HG02970 (cell line): ENCODE measurements around the gene DAB2IP.

ENCODE experiments used
- ATAC-seq: cut with Tn5 transposase; IDR thresholded peaks from one replicate; pipeline ENCODE4 v1.9.1; 2021; ENCODE audit warnings: mild to moderate bottlenecking, moderate library complexity, moderate number of reproducible peaks; ENCODE audit not compliant: unreplicated experiment, low FRiP score

The DAB2IP gene

DNA sequence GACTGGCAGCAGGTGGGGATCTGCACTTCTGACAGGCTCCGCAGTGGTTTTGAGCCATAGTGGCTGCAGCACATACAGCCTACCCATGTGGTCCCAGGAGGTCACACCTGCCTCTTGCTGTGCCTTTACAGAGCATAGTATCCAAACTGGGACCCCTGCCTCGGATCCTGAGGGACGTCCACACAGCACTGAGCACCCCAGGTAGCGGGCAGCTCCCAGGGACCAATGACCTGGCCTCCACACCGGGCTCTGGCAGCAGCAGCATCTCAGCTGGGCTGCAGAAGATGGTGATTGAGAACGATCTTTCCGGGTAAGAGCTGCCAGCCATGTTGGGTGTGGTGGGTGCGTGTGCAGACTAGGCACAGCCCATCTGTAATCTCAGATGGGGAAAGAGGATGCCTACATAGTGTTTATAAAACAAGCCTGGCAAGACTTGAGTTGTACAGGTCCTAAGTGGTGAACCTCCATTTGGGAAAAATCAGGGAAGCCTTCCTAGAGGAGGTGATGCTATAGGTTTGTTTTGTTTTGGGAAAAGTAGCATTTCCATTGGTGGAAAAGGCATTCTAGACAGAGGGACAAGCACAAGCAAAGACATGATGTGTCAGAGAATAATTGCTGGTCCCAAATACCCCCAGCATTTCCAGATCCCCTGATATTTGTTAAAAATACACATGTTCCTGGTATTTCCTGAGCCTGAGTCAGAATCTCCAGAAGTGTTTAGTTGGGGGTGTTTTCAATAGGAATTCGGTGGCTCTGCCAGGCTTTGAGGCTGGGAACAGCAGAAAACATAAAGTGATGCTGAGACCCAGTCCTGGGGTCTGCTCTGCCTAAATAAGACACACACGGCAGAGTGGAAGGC lies 119.2 kb downstream of the DAB2IP start:
- no peak for ATAC-seq

DNA sequence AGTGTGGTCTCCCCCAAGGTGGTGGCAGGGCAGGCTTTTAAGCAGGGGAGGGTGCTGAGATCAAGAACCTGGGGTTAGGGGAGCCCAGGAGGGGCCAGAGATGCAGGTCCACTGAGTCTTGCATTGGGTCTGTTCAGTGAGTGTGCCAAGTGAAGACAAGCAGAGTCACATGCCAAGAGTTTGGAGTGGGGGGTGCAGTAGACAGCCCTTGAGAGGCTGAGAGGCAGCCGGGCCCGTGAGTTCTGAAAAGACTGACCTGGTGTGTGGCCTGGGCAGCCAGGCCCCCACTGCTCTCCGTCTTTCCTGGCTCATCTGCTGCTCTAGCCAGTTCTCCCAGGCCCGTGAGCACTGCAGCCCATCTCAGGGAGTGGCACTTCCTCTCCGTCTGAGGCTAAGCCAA lies 120.0 kb downstream of the DAB2IP start:
- ATAC-seq = no peak

DNA sequence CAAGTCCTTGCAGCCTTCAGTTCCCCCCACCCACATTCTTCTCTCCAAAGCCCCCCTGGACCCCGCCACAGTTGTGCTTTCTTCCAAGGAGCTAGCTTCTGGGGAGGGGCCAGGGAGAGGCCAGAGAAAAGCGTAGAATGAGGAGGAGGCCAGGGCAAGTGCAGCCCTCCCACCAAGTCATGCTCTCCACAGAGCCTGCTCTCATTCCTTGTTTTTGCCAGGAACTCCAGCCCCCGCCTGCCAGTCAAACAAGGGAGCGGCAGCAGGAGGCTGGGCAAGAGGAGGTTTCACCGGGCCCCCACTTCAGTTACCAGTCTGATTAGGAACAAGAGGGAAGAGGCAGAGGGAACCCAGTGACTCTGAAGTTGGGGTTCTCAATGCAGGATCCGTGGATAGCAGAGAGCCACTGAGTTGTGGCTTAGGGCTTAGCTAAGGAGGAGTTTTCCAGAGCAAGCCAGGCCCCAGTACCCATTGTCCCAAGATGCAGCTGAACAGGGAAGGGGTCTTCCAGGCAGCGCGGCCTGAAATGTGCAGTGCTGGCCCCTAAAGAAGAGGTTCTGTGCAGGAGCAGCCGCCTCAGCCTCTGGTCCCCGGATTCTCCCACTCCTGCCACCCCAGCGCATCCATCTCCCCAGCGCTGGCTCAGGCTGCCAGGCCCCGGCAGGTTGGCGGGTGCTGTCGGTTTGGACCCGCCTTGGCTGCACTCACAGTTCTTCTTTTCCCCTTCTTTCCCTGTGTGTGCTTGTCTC lies 120.6 kb downstream of the DAB2IP start:
- ATAC-seq = no peak

DNA sequence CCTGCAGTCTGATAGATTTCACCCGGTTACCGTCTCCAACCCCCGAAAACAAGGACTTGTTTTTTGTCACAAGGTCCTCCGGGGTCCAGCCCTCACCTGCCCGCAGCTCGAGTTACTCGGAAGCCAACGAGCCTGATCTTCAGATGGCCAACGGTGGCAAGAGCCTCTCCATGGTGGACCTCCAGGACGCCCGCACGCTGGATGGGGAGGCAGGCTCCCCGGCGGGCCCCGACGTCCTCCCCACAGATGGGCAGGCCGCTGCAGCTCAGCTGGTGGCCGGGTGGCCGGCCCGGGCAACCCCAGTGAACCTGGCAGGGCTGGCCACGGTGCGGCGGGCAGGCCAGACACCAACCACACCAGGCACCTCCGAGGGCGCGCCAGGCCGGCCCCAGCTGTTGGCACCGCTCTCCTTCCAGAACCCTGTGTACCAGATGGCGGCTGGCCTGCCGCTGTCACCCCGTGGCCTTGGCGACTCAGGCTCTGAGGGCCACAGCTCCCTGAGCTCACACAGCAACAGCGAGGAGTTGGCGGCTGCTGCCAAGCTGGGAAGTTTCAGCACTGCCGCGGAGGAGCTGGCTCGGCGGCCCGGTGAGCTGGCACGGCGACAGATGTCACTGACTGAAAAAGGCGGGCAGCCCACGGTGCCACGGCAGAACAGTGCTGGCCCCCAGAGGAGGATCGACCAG lies 121.3 kb downstream of the DAB2IP start:
- no peak for ATAC-seq

DNA sequence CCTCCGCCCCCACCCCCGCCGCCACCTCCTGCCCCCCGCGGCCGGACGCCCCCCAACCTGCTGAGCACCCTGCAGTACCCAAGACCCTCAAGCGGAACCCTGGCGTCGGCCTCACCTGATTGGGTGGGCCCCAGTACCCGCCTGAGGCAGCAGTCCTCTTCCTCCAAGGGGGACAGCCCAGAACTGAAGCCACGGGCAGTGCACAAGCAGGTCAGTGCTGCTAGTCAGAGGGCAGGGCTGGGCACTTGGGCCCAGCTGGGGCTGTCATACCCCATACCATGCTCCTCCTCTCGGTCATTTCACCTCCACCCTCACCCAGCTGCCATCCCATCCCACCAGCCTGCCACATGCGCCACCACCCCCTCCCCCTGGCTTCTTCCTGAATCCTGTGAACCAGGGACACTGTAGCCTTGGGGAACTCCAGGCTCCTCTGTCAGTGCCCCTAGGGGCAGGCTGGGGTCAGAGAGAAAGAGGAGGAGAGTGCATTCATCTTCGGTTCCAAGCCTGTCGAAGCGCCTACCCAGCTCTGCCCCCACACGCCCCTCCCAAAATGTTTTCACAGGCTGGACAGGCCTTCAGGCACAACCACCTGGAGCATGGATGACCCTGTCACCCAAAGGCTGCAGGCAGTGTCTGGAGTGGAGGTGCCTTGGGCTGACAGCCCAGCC lies 122.0 kb downstream of the DAB2IP start:
- ATAC-seq = no peak

DNA sequence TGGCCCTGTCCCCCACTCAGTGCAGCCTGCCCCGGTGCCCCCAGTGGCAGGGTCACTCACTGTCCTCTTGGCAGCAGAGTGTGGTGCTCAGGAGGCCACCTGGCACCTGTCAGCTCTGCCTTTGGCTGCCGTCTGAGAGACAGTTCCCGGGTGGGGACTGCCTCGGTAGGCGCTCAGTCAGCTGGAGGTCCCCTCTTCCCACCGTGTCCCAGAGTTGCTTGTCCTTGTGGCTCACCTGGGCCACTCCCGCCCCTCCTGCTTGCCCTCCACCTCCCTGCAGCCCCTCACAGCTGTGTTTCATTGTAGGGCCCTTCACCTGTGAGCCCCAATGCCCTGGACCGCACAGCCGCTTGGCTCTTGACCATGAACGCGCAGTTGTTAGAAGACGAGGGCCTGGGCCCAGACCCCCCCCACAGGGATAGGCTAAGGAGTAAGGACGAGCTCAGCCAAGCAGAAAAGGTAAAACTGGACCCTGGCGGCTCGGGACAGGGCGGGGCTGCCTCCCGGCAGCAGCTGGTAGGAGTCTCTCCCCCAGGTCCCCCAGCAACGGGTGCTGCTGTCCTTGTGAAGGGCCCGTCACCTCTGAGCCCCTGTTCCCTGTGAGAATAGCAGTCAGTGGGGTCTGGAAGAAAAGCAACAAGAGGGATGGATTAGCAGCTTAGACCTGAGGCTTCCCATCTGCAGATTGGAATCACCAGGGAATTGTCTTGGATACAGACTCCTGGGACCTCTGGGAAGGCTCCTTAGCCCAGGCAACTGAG lies 122.7 kb downstream of the DAB2IP start:
- no peak for ATAC-seq

DNA sequence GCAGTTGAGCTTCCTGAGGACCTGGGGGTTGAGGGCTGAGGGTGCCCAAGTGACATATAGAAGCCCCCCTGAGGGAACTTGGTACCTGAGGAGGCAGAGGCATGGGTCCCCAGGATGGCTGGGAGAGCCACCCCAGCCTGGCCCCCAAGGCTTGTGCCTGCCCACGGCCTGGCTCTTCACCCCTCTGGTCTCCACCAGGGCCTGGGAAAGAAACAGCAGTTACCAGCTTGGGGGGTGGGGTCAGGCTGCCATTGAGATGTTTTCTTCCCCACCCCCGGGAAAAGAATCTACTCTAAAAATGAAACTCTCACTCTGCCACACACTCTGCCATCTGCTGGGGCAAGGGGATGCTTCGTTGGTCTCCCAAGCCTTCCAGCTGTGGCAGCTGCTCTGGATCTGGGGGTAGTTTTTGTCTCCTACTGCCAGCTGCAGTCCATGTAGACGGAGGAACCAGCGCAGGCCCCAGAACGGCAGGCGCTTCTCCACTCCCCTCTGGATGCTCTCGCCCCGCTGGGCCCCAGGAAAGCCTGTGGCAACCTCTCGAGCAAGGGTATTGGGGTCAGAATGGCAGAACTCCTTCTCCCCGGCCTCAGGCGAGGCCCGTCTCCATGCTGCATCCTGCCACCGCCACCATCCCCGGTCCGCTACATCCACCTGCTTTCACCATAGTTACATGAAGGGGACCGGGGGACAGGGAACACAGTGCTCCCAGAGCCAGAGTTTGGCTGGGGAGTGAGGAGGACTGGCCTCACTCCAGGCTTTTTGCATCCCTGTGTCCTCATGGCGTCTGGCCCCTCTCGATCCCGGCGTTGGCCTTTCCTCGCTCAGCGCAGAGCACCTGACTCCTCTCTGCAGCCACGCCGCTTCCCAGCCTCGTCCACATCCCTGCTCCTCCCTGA lies 123.5 kb downstream of the DAB2IP start:
- no peak for ATAC-seq

DNA sequence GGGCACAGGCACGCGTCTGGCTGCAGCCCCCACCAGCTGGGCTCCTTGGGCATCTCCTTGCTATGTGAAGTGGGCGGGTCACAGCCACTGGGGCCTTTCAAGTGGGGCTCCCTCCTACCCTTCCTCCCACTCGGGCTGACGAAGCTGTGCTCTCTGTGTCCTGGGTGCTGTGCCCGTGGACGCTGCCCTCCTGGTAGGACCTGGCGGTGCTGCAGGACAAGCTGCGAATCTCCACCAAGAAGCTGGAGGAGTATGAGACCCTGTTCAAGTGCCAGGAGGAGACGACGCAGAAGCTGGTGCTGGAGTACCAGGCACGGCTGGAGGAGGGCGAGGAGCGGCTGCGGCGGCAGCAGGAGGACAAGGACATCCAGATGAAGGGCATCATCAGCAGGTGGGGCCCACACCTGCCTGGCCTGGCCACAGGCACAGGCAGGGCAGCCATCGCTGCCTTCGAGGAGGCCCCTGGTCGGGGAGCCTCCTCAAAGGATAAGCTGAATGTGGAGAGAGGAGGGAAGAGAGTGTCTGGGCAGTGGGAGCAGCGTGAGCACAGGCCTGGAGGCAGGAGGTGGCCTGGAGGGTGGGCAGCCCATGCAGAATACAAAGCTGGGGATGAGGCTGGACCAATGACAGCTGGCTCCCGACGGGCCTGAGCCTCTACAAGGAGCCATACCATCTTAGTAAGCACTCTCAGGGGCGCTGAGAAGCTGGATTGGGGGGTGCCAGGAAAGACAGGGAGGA lies 124.7 kb downstream of the DAB2IP start:
- ATAC-seq = no peak

DNA sequence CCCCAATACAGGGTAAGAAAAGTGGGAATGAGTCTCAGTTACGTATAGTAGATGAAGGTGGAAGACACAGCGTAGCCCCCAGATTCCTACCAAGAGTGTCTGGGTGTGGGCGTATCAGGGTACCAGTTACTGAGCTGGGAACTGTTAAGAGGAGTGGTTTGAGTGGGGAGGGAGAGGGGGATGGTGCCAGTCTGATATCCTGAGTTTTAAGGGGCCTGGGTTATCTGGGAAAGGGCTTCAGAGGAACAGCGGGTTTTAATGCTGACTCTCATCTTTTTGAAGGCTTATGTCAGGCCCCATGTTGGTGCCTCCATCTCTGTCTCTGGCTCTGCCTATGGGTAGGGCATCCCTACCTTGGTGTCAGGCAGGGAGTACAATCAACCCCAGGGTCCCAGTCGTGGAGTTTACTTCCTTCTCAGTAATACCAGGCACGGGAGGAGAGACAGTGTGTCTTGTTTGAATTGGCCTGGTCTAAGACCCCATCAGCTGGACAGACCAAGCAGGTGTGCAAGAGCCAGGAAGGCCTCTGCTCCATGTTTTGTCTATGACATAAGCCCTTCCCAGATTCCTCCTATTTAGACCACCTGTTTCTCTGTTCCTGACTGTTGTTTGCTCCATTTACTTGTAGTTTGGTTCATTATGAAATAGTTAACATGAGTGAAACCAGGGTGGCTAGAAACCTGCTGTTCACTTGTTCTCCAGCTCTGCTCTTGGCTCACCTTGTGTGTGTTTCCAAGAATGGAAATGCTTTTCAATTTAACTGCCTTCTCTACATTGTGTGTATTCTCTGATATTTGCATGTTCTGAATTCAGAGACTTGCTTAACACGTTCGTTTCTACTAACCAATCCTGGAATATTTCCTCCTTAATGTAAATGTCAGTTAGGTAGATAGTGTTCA lies 125.6 kb downstream of the DAB2IP start:
- no peak for ATAC-seq

DNA sequence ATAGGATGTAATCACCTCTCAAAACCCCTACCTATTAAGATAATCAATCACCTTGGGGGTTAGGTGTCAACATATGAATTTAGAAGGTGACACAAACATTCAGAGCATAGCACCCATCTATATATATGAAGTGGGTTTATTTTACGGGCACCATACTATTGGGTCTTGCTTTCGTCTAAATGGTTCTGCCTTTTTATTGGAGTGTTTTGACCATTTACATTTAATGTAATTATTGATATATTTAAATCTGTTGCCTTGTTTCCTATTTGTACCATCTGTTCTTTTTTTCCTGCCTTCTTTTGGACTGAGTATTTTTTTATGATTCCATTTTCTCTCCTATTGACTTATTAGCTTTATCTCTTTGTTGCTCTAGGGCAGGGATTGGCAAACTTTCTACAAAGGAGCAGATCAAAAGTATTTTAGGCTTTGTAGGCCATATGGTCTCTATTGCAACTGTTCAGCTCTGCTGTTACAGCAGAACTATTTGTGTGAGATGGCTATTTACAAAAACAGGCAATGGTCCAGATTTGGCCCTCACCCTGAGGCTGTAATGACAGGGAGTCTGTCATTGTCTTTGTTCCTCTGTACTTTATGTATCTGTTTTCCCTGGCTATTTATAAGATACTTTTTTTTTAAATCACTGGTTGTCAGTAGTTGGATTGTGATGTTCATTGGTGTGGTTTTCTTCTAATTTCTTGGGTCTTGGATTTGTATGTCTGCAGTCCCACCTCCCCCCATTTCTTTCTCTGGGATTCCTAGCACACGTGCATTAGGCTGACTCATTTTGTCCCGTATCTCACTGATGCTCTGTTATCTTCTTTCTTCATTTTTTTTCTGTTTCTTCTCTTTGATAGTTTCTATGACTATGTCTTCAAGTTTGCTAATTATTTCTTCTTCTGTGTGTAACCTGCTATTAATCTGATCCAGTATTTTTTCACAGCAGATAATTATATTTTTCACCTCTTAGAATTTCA lies 127.1 kb downstream of the DAB2IP start:
- ATAC-seq = no peak

DNA sequence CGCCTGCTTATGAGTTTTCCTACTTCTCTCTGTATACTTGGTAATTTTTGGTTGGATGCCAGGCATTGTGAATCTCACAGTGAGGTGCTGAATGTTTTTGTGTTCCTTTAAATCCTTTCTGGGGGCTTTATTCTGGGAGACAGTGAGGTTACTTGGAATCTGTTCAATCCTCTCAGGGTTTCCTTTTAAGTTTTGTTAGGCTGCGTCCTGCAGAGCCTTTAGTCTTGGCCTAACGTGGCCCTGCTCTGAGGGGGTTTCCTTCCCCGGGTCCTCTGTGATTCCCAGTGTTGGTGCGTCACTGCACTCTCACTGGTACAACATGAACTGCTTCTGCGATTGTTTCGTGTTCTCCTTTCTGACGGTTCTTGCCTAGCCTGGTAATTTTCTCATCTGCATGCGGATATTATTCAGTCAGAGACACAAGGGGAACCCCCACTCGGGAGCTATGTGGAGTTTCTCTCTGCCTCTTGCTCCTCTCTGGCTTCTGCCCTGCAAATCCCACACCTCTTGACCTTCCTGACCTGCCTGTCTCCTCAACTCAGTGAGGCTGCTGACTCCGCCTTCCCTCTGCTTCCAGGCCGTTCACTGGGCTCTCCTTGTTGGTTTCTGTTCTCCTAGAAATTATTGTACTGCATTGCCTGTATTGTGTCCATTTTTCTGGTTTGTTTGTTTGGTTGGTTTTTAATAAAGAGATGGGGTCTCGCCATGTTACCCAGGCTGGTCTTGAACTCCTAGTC lies 128.1 kb downstream of the DAB2IP start:
- ATAC-seq = no peak

DNA sequence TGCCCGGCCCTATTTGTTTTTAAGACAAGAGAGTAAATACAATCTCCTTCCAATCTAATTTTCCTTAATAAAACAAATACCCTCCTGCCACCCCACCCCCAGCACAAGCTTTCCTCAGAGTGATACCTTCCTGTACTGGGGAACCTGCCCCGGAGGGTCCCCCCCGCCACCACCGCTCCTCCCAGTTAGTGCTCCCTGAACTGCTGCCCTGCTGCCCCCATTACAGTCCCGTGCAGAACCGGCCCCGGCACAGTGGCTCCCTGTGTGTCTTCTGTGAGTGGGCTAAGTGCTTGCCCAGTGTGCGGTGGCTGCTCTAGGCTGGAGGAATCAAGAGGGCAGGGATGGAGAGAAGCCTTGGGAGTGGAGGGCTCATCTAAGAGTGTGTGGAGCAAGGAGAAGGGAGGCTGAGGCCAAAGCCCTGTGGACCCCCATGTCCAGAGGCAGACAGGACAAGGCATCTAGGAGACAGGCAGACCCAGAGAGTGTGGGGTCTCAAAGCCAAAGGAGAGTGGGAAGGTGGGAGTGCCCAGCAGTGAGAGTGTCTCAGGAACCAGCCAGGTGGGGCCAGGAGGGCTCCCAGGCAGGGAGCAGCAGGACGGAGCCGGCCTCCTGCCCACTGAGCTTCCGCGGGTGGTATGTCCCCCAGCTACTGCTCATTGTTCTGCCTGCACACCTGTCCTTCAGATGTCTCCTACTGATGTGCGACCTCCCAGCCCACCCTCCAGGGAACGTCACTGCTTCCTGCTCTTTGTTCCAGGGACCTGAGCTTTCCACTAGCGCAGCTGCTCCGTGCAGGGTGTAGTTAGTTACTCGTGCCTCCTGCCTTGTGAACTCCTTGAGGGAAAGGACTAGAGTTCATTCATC lies 129.0 kb downstream of the DAB2IP start:
- ATAC-seq = no peak

DNA sequence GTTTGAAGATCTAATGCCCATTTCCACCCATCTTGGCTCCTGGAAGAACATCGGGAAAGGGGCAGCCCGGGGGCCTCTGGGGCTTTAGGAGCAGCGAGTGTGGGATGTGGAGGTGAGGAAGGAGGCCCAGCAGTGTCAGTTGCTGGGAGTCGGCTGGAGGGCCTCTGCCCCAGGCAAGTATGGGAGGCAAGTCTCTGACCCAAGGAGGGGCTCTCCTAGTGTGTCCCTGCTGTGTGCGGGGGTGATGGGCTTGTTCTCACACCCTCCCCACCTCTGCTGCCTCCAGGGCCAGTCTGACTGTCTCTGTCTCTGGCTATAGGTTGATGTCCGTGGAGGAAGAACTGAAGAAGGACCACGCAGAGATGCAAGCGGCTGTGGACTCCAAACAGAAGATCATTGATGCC lies 129.7 kb downstream of the DAB2IP start:
- ATAC-seq = no peak

DNA sequence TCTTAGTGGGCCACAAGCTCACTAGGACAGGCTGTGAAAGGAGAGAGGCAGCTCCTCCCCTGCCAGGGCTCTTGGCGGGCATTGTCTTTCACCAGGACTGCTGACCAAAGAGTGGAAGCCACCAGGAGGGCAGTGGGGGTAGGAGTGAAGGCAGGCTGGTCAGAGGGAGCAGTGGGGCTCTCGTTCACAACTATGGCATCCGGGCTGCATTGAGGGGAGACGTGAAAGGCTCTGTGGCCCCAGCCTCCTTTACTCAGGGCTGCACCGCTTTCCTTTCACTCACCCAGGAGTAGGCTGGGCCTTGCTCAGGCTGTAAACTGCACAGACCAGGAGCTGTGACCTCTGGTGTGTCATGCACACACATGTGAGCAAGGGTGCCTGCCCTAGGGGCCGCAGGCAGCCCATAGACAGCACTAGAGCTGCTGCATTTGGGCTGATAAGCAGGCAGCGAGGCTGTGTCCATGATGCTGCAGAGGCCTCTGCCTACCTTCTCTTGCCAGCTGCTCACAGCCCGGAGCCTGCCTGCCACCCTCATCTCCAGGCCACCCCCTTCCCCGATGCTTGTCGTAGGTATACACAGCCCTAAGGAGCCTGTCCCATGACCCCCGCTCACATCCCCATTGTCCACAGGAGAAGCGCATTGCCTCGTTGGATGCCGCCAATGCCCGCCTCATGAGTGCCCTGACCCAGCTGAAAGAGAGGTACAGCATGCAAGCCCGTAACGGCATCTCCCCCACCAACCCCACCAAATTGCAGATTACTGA lies 130.4 kb downstream of the DAB2IP start:
- ATAC-seq = no peak
